ENCODE data around the gene SOHLH1.

DNA sequence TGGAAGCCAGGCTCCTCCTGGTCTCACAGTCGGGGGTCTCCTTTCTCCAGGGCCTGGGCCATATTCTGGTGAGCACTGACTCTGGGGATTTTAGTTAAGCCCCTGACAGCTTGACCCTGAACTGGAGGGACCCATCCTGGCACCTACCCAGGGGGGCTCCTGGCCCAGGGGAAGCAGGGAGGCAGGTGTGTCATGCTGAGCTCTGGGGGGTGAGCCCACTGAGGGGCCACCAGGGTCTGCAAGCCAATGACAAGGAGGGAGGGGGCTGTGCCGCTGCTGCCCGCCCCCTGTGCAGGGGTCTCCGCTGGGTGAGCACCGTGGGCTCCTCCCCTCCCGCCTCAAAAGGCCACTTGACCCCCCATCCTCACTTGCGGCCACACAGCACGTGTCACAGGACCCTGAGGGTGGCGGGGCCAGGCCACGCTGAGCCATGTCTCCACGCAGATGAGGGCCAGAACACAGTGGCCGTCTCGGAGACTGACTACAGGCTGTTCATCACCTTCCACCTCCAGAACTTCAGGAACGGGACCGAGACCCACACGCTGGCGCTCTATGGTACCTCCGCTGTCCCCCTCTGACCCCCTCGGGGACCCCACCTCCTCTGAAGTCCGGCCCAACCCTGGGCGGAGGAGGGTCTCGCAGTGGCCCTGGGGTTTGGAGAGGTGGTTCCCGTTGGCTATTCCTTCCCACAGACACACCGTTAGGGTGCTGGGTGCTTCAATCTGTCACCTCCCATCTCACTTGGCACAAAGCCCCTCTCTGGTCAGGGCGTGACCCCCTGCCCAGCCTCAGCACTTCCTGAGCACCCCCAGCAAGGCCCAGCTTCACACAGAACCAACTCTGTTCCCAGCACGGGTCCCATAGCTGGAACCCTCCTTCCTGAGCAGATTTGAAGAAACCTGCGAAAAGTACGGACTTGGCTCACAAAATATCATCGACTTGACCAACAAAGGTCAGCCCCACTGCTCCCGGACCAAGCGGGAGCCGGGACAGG is 34.2 kb downstream of the SOHLH1 start:
- TF ChIP-seq TAF1 (IDR thresholded peaks at IDR 0.05; ENCODE audit: borderline replicate concordance, insufficient read depth, low read length) = no peak
- no peak for TF ChIP-seq POLR2AphosphoS5 (IDR thresholded peaks at IDR 0.05; ENCODE audit: low read depth, low read length)
- TF ChIP-seq SIN3A (IDR thresholded peaks at IDR 0.05; ENCODE audit: borderline replicate concordance, insufficient read depth, low read length) = no peak

Measured in PFSK-1 (cell line).